ENCODE data around the gene TMEM169.

Gene TMEM169

GRCh38 chr2:216151313-216152025 lies 69.8 kb downstream of the TMEM169 start:
- TF ChIP-seq GABPA (IDR thresholded peaks at IDR 0.05; ENCODE audit: low read depth) (no peak), POLR2AphosphoS5 (IDR thresholded peaks at IDR 0.05; ENCODE audit: low read depth) (no peak), SPI1 (IDR thresholded peaks at IDR 0.05; ENCODE audit: borderline replicate concordance, low read depth) (no peak), CTCF (IDR thresholded peaks at IDR 0.05; ENCODE audit: insufficient read depth, low read length) (no peak)
- TF ChIP-seq, protein P1, sequence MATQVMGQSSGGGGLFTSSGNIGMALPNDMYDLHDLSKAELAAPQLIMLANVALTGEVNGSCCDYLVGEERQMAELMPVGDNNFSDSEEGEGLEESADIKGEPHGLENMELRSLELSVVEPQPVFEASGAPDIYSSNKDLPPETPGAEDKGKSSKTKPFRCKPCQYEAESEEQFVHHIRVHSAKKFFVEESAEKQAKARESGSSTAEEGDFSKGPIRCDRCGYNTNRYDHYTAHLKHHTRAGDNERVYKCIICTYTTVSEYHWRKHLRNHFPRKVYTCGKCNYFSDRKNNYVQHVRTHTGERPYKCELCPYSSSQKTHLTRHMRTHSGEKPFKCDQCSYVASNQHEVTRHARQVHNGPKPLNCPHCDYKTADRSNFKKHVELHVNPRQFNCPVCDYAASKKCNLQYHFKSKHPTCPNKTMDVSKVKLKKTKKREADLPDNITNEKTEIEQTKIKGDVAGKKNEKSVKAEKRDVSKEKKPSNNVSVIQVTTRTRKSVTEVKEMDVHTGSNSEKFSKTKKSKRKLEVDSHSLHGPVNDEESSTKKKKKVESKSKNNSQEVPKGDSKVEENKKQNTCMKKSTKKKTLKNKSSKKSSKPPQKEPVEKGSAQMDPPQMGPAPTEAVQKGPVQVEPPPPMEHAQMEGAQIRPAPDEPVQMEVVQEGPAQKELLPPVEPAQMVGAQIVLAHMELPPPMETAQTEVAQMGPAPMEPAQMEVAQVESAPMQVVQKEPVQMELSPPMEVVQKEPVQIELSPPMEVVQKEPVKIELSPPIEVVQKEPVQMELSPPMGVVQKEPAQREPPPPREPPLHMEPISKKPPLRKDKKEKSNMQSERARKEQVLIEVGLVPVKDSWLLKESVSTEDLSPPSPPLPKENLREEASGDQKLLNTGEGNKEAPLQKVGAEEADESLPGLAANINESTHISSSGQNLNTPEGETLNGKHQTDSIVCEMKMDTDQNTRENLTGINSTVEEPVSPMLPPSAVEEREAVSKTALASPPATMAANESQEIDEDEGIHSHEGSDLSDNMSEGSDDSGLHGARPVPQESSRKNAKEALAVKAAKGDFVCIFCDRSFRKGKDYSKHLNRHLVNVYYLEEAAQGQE (IDR thresholded peaks at IDR 0.05; ENCODE audit: insufficient replicate concordance, low read depth) = no peak
- no peak for DNase-seq (ENCODE audit: low read depth in 1 of 2, low spot score in 1 of 2)
- no peaks in the 10 kb centered on the region for H3K27me3 ChIP-seq (ENCODE audit: insufficient read depth, poor library complexity, severe bottlenecking)

More at GRCh38 chr2:216151313-216152025, 69.8 kb downstream of the TMEM169 start:
- Histone ChIP-seq H3K4me3 (replicated peaks; ENCODE audit: insufficient read depth, low read length) (no peak overlapping the region), H3K27ac (replicated peaks) (no peak overlapping the region)

Data from HL-60 (cell line).